Measurements from ENCODE around the gene TUBB6. TPM values are rescaled to one million over a fixed set of nuclear protein-coding genes. Genes with fewer than 3 reads are reported as not detected.

TUBB6 gene
- total and polyA plus RNA-seq, 2 of the 13 experiments (the other 11 are each of a cell fraction or from before 2014, with no cell fraction given), result 9.9 to 28.6 TPM

DNA sequence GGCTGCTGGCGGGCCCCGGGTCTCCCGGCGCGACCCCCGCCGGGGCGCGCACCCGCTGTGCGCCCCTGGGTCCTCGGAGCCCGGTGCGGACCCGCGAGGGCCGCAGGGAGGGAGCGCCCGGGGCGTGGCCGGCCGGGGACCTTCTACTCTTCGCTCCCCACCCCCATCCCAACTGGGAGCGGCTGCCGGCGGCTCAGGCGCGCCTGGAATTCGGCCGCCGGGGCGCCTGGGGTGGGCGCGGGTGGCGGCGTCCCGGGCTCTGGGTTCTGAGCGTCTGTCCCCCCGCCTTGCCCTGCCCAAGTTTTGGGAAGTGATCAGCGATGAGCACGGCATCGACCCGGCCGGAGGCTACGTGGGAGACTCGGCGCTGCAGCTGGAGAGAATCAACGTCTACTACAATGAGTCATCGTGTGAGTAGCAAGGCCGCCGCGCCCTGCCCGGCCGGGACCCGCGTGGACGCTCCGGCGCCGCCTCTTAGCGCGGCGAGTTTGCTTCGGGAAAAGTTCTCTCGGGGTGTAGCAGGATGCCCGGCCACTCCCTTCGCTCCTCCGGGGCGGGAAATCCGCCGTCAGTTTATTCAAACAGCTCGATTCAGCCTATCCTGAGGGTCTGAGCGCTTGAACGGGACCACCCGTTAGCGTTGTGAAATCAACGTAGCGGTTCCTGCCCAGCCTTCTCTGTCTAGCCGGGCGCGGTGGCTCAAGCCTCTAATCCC lies 502 bp downstream of the TUBB6 start (continued):
- TF ChIP-seq ZNF224 (CRISPR knock-in tag; IDR thresholded peaks at IDR 0.05) (no peak), KAT2B (IDR thresholded peaks at IDR 0.05; ENCODE audit: borderline replicate concordance, low read depth, low read length) (no peak), ZNF260 (CRISPR knock-in tag; IDR thresholded peaks at IDR 0.05; ENCODE audit: borderline replicate concordance, low read depth) (no peak), NAIF1 (CRISPR knock-in tag; IDR thresholded peaks at IDR 0.05; ENCODE audit: borderline replicate concordance) (no peak), GTF2F1 (IDR thresholded peaks at IDR 0.05; ENCODE audit: low read length) (no peak), IKZF4 (CRISPR knock-in tag; IDR thresholded peaks at IDR 0.05; ENCODE audit: borderline replicate concordance, low read depth, not compliant biosample characterization) (no peak), FOXA1 (IDR thresholded peaks at IDR 0.05) (no peak), FOXA1 (CRISPR knock-in tag; IDR thresholded peaks at IDR 0.05) (no peak), CENPT (CRISPR knock-in tag; IDR thresholded peaks at IDR 0.05; ENCODE audit: low read depth) (no peak), HDAC6 (IDR thresholded peaks at IDR 0.05; ENCODE audit: low read depth, low read length) (no peak), ZNF709 (CRISPR knock-in tag; IDR thresholded peaks at IDR 0.05) (no peak), RFX5 (IDR thresholded peaks at IDR 0.05; ENCODE audit: low read depth, low read length) (no peak), ZNF570 (CRISPR knock-in tag; IDR thresholded peaks at IDR 0.05; ENCODE audit: borderline replicate concordance) (no peak), TEAD3 (CRISPR knock-in tag; optimal IDR thresholded peaks at IDR 0.05; ENCODE audit: borderline replicate concordance) (no peak), ZNF331 (CRISPR knock-in tag; IDR thresholded peaks at IDR 0.05) (no peak), KAT7 (CRISPR knock-in tag; IDR thresholded peaks at IDR 0.05; ENCODE audit: borderline replicate concordance) (no peak), RBFOX2 (IDR thresholded peaks at IDR 0.05; ENCODE audit: low read depth, low read length) (peak; percentile 60; the same call in 1 of the 2 replicates), HHEX (CRISPR knock-in tag; IDR thresholded peaks at IDR 0.05) (no peak), MBNL3 (CRISPR knock-in tag; conservative IDR thresholded peaks at IDR 0.05) (no peak)
- TF ChIP-seq, protein P1, sequence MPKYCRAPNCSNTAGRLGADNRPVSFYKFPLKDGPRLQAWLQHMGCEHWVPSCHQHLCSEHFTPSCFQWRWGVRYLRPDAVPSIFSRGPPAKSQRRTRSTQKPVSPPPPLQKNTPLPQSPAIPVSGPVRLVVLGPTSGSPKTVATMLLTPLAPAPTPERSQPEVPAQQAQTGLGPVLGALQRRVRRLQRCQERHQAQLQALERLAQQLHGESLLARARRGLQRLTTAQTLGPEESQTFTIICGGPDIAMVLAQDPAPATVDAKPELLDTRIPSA (CRISPR knock-in tag; IDR thresholded peaks at IDR 0.05; ENCODE audit: borderline replicate concordance), result no peak
- TF ChIP-seq, protein P2, sequence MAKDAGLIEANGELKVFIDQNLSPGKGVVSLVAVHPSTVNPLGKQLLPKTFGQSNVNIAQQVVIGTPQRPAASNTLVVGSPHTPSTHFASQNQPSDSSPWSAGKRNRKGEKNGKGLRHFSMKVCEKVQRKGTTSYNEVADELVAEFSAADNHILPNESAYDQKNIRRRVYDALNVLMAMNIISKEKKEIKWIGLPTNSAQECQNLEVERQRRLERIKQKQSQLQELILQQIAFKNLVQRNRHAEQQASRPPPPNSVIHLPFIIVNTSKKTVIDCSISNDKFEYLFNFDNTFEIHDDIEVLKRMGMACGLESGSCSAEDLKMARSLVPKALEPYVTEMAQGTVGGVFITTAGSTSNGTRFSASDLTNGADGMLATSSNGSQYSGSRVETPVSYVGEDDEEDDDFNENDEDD (CRISPR knock-in tag; IDR thresholded peaks at IDR 0.05; ENCODE audit: borderline replicate concordance), result no peak
- TF ChIP-seq, protein P3, sequence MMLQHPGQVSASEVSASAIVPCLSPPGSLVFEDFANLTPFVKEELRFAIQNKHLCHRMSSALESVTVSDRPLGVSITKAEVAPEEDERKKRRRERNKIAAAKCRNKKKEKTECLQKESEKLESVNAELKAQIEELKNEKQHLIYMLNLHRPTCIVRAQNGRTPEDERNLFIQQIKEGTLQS (CRISPR knock-in tag; IDR thresholded peaks at IDR 0.05), result peak; percentile 47; the same call in 1 of the 2 replicates
- TF ChIP-seq, protein P4, sequence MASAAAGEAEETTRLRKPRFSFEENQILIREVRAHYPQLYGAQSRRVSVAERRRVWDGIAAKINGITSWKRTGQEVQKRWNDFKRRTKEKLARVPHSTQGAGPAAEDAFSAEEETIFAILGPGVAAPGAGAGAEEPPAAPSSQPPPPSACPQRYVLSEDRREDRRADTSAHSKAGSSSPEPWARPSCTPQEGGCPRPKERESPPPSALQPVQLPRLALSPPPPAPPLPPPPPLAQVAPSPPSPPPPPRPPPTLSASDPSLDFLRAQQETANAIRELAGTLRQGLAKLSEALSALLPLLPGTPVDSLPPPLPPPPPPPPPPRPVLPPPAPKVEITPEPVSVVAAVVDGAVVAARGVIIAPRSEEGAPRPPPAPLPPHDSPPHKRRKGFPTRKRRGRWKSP (CRISPR knock-in tag; IDR thresholded peaks at IDR 0.05), result 0 out of 2 replicates have a peak, but pooled peaks have one; percentile 44
- TF ChIP-seq, protein P5, sequence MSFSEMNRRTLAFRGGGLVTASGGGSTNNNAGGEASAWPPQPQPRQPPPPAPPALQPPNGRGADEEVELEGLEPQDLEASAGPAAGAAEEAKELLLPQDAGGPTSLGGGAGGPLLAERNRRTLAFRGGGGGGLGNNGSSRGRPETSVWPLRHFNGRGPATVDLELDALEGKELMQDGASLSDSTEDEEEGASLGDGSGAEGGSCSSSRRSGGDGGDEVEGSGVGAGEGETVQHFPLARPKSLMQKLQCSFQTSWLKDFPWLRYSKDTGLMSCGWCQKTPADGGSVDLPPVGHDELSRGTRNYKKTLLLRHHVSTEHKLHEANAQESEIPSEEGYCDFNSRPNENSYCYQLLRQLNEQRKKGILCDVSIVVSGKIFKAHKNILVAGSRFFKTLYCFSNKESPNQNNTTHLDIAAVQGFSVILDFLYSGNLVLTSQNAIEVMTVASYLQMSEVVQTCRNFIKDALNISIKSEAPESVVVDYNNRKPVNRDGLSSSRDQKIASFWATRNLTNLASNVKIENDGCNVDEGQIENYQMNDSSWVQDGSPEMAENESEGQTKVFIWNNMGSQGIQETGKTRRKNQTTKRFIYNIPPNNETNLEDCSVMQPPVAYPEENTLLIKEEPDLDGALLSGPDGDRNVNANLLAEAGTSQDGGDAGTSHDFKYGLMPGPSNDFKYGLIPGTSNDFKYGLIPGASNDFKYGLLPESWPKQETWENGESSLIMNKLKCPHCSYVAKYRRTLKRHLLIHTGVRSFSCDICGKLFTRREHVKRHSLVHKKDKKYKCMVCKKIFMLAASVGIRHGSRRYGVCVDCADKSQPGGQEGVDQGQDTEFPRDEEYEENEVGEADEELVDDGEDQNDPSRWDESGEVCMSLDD (CRISPR knock-in tag; IDR thresholded peaks at IDR 0.05; ENCODE audit: borderline replicate concordance), result no peak
- TF ChIP-seq, protein P6, sequence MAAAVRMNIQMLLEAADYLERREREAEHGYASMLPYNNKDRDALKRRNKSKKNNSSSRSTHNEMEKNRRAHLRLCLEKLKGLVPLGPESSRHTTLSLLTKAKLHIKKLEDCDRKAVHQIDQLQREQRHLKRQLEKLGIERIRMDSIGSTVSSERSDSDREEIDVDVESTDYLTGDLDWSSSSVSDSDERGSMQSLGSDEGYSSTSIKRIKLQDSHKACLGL (CRISPR knock-in tag; IDR thresholded peaks at IDR 0.05), result peak; percentile 38; the same call in 1 of the 2 replicates

All from HepG2 (cell line).